HepG2 (cell line): ENCODE data around the gene DNAJA2. TPM values are rescaled to one million over a fixed set of nuclear protein-coding genes. Genes with fewer than 3 reads are reported as not detected.

Experiments used
- CREM ChIP-seq, 2 experiments: sonication (generic) in 1 of 2; formaldehyde crosslinking in 1 of 2; IDR thresholded peaks; 2 replicates each; pipeline versions ENCODE4 v1.4.0 to v1.6.1; 2016 to 2020; ENCODE audit warnings: antibody characterized with exemption in 1 of 2, mild to moderate bottlenecking in 1 of 2, missing genetic modification reagents in 1 of 2
- DZIP1 ChIP-seq: sonication (generic); formaldehyde crosslinking; IDR thresholded peaks from 2 replicates; pipeline ENCODE4 v1.5.0; 2020; ENCODE audit warnings: mild to moderate bottlenecking, missing genetic modification reagents
- GZF1 ChIP-seq: sonication (generic); formaldehyde crosslinking; IDR thresholded peaks from 2 replicates; pipeline ENCODE4 v1.5.1; 2020; ENCODE audit warnings: mild to moderate bottlenecking, missing genetic modification reagents
- HDAC1 ChIP-seq: sonication (generic); formaldehyde crosslinking; IDR thresholded peaks from 2 replicates; pipeline ENCODE4 v1.5.1; 2020; ENCODE audit warnings: mild to moderate bottlenecking, missing genetic modification reagents
- HNRNPL ChIP-seq: fragments of 200-400 bp; formaldehyde crosslinking; IDR thresholded peaks from 2 replicates; pipeline ENCODE4 v1.6.1; 2017; ENCODE audit warnings: mild to moderate bottlenecking, low read depth, low read length
- MTERF4 ChIP-seq: sonication (generic); formaldehyde crosslinking; IDR thresholded peaks from 2 replicates; pipeline ENCODE4 v1.8.0; 2023; ENCODE audit warnings: mild to moderate bottlenecking, missing genetic modification reagents
- PHF21A ChIP-seq: sonication (generic); formaldehyde crosslinking; IDR thresholded peaks from 2 replicates; pipeline ENCODE4 v1.5.0; 2020; ENCODE audit warnings: mild to moderate bottlenecking, missing genetic modification reagents
- RFX5 ChIP-seq: IDR thresholded peaks from 2 replicates; pipeline ENCODE4 v1.6.1; 2011; ENCODE audit warnings: low read depth, low read length, improper control_type of control experiment
- SALL1 ChIP-seq: sonication (generic); formaldehyde crosslinking; IDR thresholded peaks from 2 replicates; pipeline ENCODE4 v1.8.0; 2022; ENCODE audit warnings: mild to moderate bottlenecking, missing genetic modification reagents
- STAT6 ChIP-seq: sonication (generic); formaldehyde crosslinking; IDR thresholded peaks from 2 replicates; pipeline ENCODE4 v1.4.0; 2020; ENCODE audit warnings: missing genetic modification reagents, mild to moderate bottlenecking, borderline replicate concordance
- ZBTB44 ChIP-seq: sonication (generic); formaldehyde crosslinking; IDR thresholded peaks from 2 replicates; pipeline ENCODE4 v1.4.0; 2020; ENCODE audit warnings: missing genetic modification reagents
- ZC3H13 ChIP-seq: sonication (generic); formaldehyde crosslinking; IDR thresholded peaks from 2 replicates; pipeline ENCODE4 v1.8.1; 2023; ENCODE audit warnings: mild to moderate bottlenecking, missing genetic modification reagents, moderate library complexity
- ZKSCAN8 ChIP-seq: IDR thresholded peaks from 2 replicates; pipeline ENCODE4 v1.6.1; 2016; ENCODE audit warnings: borderline replicate concordance, missing genetic modification reagents, missing compliant biosample characterization
- ZNF121 ChIP-seq: sonication (generic); formaldehyde crosslinking; IDR thresholded peaks from 2 replicates; pipeline ENCODE4 v1.5.0; 2020; ENCODE audit warnings: mild to moderate bottlenecking, missing genetic modification reagents
- ZNF460 ChIP-seq: sonication (generic); formaldehyde crosslinking; IDR thresholded peaks from 2 replicates; pipeline ENCODE4 v1.5.1; 2020; ENCODE audit warnings: missing genetic modification reagents, mild to moderate bottlenecking, borderline replicate concordance
- ZNF770 ChIP-seq: sonication (generic); formaldehyde crosslinking; IDR thresholded peaks from 2 replicates; pipeline ENCODE4 v1.5.0; 2020; ENCODE audit warnings: mild to moderate bottlenecking, missing genetic modification reagents
- ZNF784 ChIP-seq: sonication (generic); formaldehyde crosslinking; IDR thresholded peaks from 2 replicates; pipeline ENCODE4 v1.5.1; 2020; ENCODE audit warnings: missing genetic modification reagents, mild to moderate bottlenecking, borderline replicate concordance
- ZNF839 ChIP-seq: sonication (generic); formaldehyde crosslinking; IDR thresholded peaks from 2 replicates; pipeline ENCODE4 v1.4.0; 2020; ENCODE audit warnings: missing genetic modification reagents, mild to moderate bottlenecking, borderline replicate concordance
- polyA plus RNA-seq, 8 experiments: library from polyadenylated mRNA; depleted of rRNA in 3 of 8; stranded (reverse) in 7 of 8; unstranded in 1 of 8; fragments of >200 nt; fragmentation: Illumina TruSeq in 4 of 8; extraction: Trizol in 4 of 8; gene quantifications; 2 replicates each; pipeline versions ENCODE4 v1.2.1 to v1.2.3, GENCODE V29; 2011 to 2016; ENCODE audit warnings: low read depth in 4 of 8, missing spikeins in 1 of 8, mixed read lengths in 1 of 8; ENCODE audit not compliant: insufficient read depth in 1 of 8
- total RNA-seq, 5 experiments: library from RNA; depleted of rRNA; stranded (reverse); fragments of >200 nt; fragmentation: Illumina TruSeq; extraction: Trizol; gene quantifications; 2 replicates each; pipeline ENCODE4 v1.2.3, GENCODE V29; 2016; ENCODE audit warnings: low read depth in 1 of 5

The DNAJA2 gene
- total and polyA plus RNA-seq, 2 of the 13 experiments (the other 11 are each of a cell fraction or from before 2014, with no cell fraction given): 25.4 to 176 TPM

- TF ChIP-seq DZIP1 (CRISPR knock-in tag): no peak
- 0 out of 2 replicates have a peak, but pooled peaks have one; percentile 17 for TF ChIP-seq HNRNPL
- TF ChIP-seq ZNF839: no peak
- no peak for TF ChIP-seq RFX5
- no peak for TF ChIP-seq STAT6 (CRISPR knock-in tag)
- TF ChIP-seq SALL1 (CRISPR knock-in tag): no peak
- TF ChIP-seq ZNF770 (CRISPR knock-in tag): peak; percentile 89
- no peak for TF ChIP-seq ZBTB44 (CRISPR knock-in tag)
- no peak for TF ChIP-seq ZNF121 (CRISPR knock-in tag)
- TF ChIP-seq CREM (IDR thresholded peaks at IDR 0.05): no peak
- TF ChIP-seq CREM (CRISPR knock-in tag; IDR thresholded peaks at IDR 0.05): no peak
- TF ChIP-seq ZNF784: no peak
- peak; percentile 0 for TF ChIP-seq HDAC1 (CRISPR knock-in tag)
- 0 out of 2 replicates have a peak, but pooled peaks have one; percentile 36 for TF ChIP-seq ZKSCAN8 (CRISPR knock-in tag)
- TF ChIP-seq ZC3H13 (CRISPR knock-in tag): no peak
- TF ChIP-seq GZF1 (CRISPR knock-in tag): no peak
- TF ChIP-seq PHF21A (CRISPR knock-in tag): peak; percentile 45; the same call in 1 of the 2 replicates
- TF ChIP-seq ZNF460: no peak
- no peak for TF ChIP-seq MTERF4 (CRISPR knock-in tag)
These were observed 25.4 kb downstream of the DNAJA2 start (continued) for GRCh38 chr16:46947900-46948547.
